ENCODE results near the gene UBXN4. TPM values are rescaled to one million over a fixed set of nuclear protein-coding genes. Genes with fewer than 3 reads are reported as not detected.
A peak's percentile ranks its signal among the peaks of the same experiment; 100 is the strongest.

The UBXN4 gene
- total and polyA plus RNA-seq, 2 donors (not counting 1 experiment from before 2014, with no cell fraction given) = 41.7 to 113 TPM

DNA sequence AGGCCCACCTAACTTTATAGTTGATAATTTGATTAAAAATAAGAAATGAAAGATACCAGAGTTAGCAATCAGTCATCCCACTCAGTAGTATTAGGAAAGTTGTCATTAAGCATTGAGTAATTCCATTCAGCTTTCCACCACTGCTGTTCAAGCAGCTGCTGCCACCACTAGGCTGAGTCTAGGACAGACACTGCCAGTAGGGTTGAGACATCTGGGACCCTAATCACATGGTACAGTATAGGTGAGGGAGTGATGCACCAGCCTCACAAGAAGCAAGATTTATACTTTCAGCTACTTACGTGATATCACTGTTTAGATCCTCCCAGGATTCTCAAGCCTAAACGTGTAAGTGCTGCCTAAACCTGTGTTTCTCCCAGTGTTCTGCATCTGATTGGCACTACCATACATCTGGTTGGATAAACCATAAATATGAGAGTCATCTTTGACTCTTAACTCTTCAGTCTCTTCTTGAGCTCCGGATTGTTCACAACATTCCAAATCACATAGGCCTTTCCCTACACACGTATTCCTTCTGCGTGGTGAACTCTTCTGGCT lies 3.2 kb downstream of the UBXN4 start:
- H3K79me2 ChIP-seq (ENCODE audit: control insufficient read depth, insufficient read depth, low read length) = peaks cover 63% of the 10 kb centered on the region
- no peak overlapping the region for H2AFZ ChIP-seq (ENCODE audit: insufficient read depth, low read depth, low read length, poor library complexity, severe bottlenecking)
- intact Hi-C loops (cut with micrococcal nuclease) = no loop called here
- H3K27ac ChIP-seq (ENCODE audit: low read length in 2 of 2) = no peak overlapping the region
- H3K27me3 Mint-ChIP-seq = no peaks in the 10 kb centered on the region
- H3K4me1 Mint-ChIP-seq = peaks cover 40% of the 10 kb centered on the region
- ATAC-seq (ENCODE audit: low read depth) (no peak), DNase-seq (peak; percentile 20)
- peaks cover 16% of the 10 kb centered on the region for H4K20me1 ChIP-seq (ENCODE audit: control insufficient read depth, insufficient read depth, low read length, poor library complexity, severe bottlenecking)
- ChIA-PET POLR2A (no interaction called here), CTCF (interaction anchor here (1.2 kb wide), 1 partner anchor 11 kb away, joined by 3 read pairs; no protein-coding TSS in a partner anchor)
- H3K36me3 ChIP-seq (replicated peaks in 1 of 2; ENCODE audit: control extremely low read depth in 1 of 2, control insufficient read depth in 1 of 2, extremely low read depth in 1 of 2, insufficient read depth in 2 of 2, low read length in 1 of 2) = peaks cover 2 to 28% of the 10 kb centered on the region in 2 experiments
- no peaks in the 10 kb centered on the region for H3K9me3 Mint-ChIP-seq (ENCODE audit: insufficient read depth)
- H3K27ac Mint-ChIP-seq = no peak overlapping the region
- no peak overlapping the region for H3K4me3 Mint-ChIP-seq
- H3K27me3 ChIP-seq (replicated peaks in 1 of 4; ENCODE audit: control extremely low read depth in 1 of 4, control insufficient read depth in 3 of 4, insufficient read depth in 4 of 4, low read length in 3 of 4) = no peaks in the 10 kb centered on the region
- H3K4me3 ChIP-seq (ENCODE audit: control extremely low read depth in 1 of 5, extremely low read depth in 1 of 5, insufficient read depth in 1 of 5, low read depth in 2 of 5, low read length in 4 of 5) = no peak overlapping the region
- no peaks in the 10 kb centered on the region for H3K9me3 ChIP-seq (ENCODE audit: control extremely low read depth in 1 of 3, control insufficient read depth in 2 of 3, insufficient read depth in 1 of 3, low read length in 2 of 3)
- TF ChIP-seq, protein P1, sequence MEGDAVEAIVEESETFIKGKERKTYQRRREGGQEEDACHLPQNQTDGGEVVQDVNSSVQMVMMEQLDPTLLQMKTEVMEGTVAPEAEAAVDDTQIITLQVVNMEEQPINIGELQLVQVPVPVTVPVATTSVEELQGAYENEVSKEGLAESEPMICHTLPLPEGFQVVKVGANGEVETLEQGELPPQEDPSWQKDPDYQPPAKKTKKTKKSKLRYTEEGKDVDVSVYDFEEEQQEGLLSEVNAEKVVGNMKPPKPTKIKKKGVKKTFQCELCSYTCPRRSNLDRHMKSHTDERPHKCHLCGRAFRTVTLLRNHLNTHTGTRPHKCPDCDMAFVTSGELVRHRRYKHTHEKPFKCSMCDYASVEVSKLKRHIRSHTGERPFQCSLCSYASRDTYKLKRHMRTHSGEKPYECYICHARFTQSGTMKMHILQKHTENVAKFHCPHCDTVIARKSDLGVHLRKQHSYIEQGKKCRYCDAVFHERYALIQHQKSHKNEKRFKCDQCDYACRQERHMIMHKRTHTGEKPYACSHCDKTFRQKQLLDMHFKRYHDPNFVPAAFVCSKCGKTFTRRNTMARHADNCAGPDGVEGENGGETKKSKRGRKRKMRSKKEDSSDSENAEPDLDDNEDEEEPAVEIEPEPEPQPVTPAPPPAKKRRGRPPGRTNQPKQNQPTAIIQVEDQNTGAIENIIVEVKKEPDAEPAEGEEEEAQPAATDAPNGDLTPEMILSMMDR (IDR thresholded peaks at IDR 0.05) = no peak
- TF ChIP-seq EZH2 (IDR thresholded peaks at IDR 0.05; ENCODE audit: borderline replicate concordance, insufficient read depth, low read depth, low read length, poor library complexity, severe bottlenecking) = no peak
- peaks cover 9 to 17% of the 10 kb centered on the region in 2 donors for H3K4me1 ChIP-seq (ENCODE audit: control insufficient read depth in 2 of 2, insufficient read depth in 2 of 2, low read length in 2 of 2)
- no peak overlapping the region for H3K9ac ChIP-seq (ENCODE audit: low read length)
- no peak overlapping the region for H3K4me2 ChIP-seq (replicated peaks; ENCODE audit: low read depth, low read length, poor library complexity, severe bottlenecking)
- WGBS (ENCODE audit: insufficient coverage) = 92% methylated on average over 4 of the region's 5 CpGs

DNA sequence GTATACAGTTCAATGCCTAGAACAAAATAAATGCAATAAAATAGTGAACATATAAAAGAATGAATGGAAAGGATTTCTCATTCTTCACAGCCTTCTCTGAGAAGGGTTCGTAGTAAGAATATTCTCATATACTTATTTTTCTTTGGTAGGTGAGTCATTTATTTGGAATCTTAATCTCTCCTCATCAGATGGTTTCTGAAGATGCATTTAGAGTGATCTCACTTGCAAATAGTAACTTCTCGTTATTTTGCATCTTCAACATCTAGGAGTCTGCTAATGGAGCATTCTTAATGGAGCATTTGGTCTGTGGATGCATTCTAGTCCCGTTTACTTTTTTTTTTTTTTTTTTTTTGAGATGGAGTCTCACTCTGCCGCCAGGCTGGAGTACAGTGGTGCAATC lies 3.9 kb downstream of the UBXN4 start:
- Mint-ChIP-seq H3K27ac (no peak overlapping the region), H3K4me3 (no peak overlapping the region), H3K27me3 (no peaks in the 10 kb centered on the region), H3K4me1 (peaks cover 40% of the 10 kb centered on the region), H3K9me3 (ENCODE audit: insufficient read depth) (no peaks in the 10 kb centered on the region)
- H3K9me3 ChIP-seq (ENCODE audit: control extremely low read depth in 1 of 3, control insufficient read depth in 2 of 3, insufficient read depth in 1 of 3, low read length in 2 of 3) = no peaks in the 10 kb centered on the region
- no peak overlapping the region for H3K4me3 ChIP-seq (ENCODE audit: control extremely low read depth in 1 of 5, extremely low read depth in 1 of 5, insufficient read depth in 1 of 5, low read depth in 2 of 5, low read length in 4 of 5)
- no peak for ATAC-seq (ENCODE audit: low read depth)
- no peaks in the 10 kb centered on the region for H3K27me3 ChIP-seq (replicated peaks in 1 of 4; ENCODE audit: control extremely low read depth in 1 of 4, control insufficient read depth in 3 of 4, insufficient read depth in 4 of 4, low read length in 3 of 4)
- no peak overlapping the region for H2AFZ ChIP-seq (ENCODE audit: insufficient read depth, low read depth, low read length, poor library complexity, severe bottlenecking)
- H3K9ac ChIP-seq (ENCODE audit: low read length) = no peak overlapping the region
- intact Hi-C loops (cut with micrococcal nuclease) = no loop called here
- no peak overlapping the region for H3K27ac ChIP-seq (ENCODE audit: low read length in 2 of 2)
- ChIA-PET CTCF (no interaction called here), POLR2A (no interaction called here)
- peaks cover 9 to 17% of the 10 kb centered on the region in 2 donors for H3K4me1 ChIP-seq (ENCODE audit: control insufficient read depth in 2 of 2, insufficient read depth in 2 of 2, low read length in 2 of 2)
- TF ChIP-seq, protein P1 (IDR thresholded peaks at IDR 0.05) = no peak
- TF ChIP-seq EZH2 (IDR thresholded peaks at IDR 0.05; ENCODE audit: borderline replicate concordance, insufficient read depth, low read depth, low read length, poor library complexity, severe bottlenecking) = no peak
- no peak overlapping the region for H3K4me2 ChIP-seq (replicated peaks; ENCODE audit: low read depth, low read length, poor library complexity, severe bottlenecking)
- H4K20me1 ChIP-seq (ENCODE audit: control insufficient read depth, insufficient read depth, low read length, poor library complexity, severe bottlenecking) = peaks cover 16% of the 10 kb centered on the region
- H3K36me3 ChIP-seq (replicated peaks in 1 of 2; ENCODE audit: control extremely low read depth in 1 of 2, control insufficient read depth in 1 of 2, extremely low read depth in 1 of 2, insufficient read depth in 2 of 2, low read length in 1 of 2) = peaks cover 2 to 31% of the 10 kb centered on the region in 2 experiments
- DNase-seq = no peak
- WGBS (ENCODE audit: insufficient coverage) = no CpG with 5 or more reads among the region's 4 CpGs
- H3K79me2 ChIP-seq (ENCODE audit: control insufficient read depth, insufficient read depth, low read length) = peaks cover 66% of the 10 kb centered on the region
